Stimulated activated CD8-positive, alpha-beta memory T cell treated with anti-CD3 and anti-CD28 coated beads, Interleukin-4, amount 100 ng/mL, for 1 hour (primary cell): ENCODE measurements around the gene MYO18B.
"Not testable (repeated sequence)": the region's sequence is repeated elsewhere in the genome, so short reads cannot be mapped to it uniquely, and the experiment has no call there.

ENCODE experiments used
- DNase-seq, 2 donors: peaks; one replicate each; pipeline ENCODE4 v3.0.0-alpha.2; 2020; ENCODE audit warnings: low read depth in 2 of 2, low spot score in 1 of 2

The MYO18B gene, protein sequence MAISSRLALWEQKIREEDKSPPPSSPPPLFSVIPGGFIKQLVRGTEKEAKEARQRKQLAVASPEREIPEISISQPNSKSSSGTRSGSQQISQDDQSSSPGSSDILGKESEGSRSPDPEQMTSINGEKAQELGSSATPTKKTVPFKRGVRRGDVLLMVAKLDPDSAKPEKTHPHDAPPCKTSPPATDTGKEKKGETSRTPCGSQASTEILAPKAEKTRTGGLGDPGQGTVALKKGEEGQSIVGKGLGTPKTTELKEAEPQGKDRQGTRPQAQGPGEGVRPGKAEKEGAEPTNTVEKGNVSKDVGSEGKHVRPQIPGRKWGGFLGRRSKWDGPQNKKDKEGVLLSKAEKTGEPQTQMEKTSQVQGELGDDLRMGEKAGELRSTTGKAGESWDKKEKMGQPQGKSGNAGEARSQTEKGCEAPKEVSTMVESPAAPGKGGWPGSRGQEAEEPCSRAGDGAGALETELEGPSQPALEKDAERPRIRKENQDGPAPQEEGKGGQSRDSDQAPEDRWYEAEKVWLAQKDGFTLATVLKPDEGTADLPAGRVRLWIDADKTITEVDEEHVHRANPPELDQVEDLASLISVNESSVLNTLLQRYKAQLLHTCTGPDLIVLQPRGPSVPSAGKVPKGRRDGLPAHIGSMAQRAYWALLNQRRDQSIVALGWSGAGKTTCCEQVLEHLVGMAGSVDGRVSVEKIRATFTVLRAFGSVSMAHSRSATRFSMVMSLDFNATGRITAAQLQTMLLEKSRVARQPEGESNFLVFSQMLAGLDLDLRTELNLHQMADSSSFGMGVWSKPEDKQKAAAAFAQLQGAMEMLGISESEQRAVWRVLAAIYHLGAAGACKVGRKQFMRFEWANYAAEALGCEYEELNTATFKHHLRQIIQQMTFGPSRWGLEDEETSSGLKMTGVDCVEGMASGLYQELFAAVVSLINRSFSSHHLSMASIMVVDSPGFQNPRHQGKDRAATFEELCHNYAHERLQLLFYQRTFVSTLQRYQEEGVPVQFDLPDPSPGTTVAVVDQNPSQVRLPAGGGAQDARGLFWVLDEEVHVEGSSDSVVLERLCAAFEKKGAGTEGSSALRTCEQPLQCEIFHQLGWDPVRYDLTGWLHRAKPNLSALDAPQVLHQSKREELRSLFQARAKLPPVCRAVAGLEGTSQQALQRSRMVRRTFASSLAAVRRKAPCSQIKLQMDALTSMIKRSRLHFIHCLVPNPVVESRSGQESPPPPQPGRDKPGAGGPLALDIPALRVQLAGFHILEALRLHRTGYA (N-terminal part only)

DNA sequence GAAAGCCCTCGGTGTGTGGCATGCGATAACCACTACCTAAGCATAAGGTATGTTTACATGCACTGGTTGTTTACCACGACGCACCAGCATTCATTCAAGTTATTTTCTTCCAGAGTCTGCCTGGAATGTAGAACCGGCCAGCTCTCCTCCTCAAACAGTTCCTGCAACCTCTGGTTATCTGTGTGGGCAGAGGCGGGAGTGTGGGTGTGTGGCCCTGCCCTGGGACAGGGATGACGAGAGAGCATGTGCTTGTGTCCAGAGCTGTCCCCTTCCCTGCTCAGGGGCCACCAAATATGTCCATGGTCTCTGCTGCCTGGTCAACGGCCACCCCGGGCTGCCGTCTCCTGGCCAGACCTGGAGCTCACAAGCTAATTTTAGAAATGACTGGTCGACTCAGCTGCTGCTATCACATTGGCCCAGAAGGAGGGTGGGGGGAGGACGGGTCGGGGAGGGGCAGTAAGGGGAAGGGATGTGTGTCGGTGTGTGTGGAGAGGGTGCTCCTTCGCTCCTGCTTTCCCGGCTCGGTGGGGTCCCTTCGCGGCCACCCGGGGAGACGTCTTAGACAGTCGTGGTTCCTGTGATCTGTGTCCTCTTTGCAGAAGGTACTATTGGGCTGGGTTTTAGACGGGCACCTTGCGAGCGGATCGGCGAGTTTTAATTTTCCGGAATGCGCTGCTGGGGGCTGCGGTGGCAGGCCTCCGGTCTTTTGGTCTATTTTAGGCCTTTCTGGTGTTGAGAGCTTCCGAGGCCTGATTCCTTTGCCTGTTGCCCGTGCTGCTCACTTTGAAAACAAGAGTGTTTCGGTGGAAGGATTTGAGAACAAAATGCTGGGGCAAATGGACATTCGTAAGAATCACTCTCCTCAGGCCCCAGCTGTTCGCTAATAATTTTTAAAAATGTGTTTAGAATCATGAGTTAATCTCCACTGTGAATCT is at the start of gene MYO18B:
Gene MYO18B (plus strand): TSS at position 497 of the 935 bp plus-strand sequence. CDS start 18,905 bp downstream, outside the sequence.
- DNase-seq = no peak

DNA sequence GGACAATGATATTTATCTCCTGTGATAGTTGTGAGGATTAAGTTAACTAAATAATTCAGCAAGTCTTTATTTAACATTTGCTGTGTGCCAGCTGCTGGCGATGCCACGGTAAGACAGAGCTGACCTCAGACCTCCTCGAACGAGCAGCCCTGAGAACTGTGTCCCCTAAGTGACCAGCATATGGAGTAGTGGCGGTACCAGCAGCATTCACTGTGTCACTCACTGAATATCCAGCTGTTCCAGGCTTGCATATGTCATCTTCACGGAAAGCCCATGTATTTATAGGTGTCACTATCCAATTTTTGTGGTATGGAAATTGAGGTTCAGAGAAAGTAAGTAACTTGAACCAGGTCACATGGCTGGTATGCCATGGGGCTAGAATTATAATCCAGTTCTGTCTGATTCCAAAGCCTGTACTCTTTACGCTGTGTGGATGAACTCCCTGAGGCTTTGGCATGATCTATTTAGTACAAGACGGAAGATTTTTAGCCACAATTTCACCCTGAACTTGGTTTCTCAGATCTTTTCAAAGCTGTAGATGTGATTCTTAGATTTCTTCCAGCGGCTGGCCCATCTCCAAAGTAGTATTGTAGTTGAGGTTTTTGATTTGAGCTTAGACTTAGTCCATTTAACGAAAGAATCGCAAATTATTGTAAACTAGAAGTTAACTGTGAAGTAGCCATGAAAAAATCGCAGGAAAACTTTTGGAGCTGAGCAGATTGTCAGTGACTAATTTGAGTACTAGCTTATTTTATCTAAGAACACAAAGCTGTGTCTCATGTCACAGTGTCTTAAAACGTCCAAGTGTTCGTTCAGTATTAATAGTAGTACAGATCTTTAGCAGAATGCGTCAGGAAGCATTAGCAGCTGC is 49.4 kb upstream of the MYO18B start:
- no peak for DNase-seq

DNA sequence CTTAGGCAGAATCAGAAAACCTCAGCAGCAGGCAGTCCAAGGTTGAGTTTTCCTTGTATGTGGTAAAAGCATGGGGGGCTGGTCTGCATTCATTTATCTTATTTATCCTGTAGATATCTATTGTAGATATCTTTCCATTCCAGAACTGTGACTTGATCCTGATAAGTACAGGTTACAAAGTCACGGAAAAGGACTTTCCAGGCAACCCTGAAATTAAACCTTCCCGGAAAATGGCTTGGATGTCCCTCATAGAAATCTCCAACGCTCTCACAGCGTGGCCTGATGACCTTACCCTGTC is 48.8 kb upstream of the MYO18B start:
- DNase-seq = no peak

DNA sequence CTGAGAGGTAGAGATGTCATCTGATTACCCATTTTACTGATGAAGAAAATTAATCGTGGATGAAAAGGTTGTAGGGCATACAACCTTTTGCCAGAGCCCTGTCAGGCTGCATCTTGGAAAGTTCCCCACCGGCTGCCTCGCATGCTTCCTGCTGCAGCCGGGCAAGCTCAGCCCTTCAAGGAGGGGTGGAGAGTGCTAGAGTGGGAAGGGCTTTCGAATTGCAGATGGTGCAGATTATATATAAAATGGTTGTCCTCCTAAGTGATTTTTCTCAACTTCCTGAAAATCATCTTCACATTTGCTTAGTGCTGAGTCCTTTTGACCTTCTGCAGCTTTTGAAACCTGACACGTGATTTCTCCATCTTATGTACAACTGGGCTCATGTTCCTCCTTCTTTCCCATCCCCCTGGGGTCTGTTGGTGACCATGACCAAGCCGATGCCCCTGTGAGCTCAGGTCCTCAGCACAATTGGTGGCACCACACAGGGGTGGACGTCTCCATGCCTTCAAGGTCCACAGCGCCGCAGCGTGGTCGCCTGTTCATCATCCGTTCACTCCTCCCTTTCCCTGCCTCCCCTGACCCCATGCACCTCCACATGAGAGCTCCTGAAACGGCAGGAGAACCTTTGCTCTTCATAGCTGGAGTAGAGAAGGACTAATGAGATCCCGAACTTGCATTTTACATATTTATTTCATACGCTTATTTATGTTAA is 47.6 kb upstream of the MYO18B start:
- no peak for DNase-seq

DNA sequence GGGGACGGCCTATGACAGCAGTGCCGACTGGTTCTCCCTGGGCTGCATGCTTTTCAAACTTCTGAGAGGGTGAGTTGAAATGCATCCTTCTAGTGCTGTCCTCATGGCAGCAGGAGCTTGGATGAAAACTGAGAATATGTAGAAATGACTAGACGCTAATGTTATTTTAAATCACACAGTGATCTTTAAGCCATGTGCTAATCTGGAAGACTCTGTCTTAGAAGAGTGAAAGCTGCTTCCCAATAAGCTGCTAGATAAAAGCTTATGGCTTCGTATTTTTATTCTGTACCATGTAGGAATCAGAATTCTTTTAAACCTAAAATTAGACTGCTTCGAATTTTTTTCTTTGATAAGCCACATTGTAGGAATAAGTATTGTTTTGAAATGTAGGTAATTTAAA is 46.8 kb upstream of the MYO18B start:
- no peak for DNase-seq

DNA sequence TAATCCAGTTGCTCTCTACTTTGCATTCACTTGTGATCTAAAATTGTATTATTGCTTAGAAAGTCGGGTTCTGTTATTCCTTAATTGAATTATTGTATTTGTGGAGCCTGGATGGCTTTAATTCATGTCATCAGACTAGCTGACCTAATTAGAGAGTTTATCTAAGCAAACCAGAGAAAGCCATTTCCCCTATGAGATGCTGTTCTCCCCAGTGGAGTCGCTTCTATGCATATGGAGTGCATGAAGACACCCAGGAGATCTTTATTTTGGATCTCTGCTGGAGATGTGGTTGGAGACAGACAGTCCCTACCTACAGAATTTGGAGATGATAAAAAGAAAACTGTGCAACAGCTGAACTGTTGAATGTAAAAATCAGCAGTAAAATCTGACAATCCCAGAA is 45.2 kb upstream of the MYO18B start:
- DNase-seq = no peak

DNA sequence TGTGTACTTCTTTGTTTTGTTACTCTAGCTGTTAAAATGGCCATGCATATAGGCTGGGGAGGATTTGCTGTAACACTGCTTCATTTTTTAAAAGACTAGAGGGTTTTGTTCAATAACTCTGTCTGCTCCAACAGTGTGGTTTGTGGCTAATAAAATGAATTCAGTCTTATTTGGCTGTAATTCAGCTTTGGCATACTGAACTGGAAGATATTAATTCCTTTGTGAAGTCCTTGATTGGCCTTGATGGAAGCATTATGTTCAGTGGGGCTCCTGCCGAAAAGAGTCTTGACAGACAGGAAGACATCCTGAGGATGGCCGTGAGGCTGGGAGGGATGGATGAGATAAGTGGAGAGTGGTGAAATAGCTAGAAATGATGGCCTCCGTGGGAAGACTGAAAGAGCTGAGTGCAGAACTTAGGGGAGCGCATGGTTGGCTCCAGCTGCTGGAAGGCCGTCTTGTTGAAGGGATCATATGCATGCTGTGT is 44.8 kb upstream of the MYO18B start:
- no peak for DNase-seq

DNA sequence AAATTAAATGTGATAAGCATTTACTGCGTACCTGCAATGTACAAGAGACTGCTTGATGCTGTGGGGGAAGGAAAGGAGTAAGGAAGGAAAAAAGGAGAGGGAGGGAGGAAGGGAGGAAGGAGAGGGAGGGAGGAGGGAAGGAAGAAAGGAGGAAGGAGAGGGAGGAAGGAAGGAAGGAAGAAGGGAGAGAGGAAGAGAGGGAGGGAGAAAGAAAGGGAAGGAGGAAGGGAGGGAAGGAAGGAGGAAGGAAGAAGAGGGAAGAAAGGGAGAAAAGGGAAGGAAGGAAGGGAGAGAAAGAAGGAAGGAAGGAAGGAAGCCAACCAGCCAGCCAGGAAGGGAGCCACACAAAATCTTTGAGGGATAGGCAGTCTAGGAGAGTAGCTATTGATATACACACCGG is 44.0 kb upstream of the MYO18B start:
- DNase-seq = no peak

DNA sequence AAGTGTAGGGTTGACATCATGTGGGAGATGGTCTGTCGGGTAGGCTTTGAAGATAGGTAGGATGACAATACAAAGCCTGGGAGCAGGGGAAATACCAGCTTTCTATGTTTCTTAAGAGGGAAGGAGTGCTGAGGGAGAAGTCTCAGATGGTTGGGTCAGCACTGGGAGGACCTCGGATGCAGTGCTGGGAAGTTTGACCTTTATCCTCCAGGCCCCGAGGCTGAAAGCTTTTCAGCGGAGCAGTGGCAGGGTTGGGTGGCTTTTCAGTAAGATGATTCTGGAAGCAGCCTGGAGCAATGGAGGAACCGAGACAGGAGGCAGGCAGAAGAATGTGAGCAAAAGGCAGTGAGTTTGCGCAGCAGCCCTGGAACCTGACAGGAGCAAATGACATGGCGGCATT is 43.5 kb upstream of the MYO18B start:
- no peak for DNase-seq

DNA sequence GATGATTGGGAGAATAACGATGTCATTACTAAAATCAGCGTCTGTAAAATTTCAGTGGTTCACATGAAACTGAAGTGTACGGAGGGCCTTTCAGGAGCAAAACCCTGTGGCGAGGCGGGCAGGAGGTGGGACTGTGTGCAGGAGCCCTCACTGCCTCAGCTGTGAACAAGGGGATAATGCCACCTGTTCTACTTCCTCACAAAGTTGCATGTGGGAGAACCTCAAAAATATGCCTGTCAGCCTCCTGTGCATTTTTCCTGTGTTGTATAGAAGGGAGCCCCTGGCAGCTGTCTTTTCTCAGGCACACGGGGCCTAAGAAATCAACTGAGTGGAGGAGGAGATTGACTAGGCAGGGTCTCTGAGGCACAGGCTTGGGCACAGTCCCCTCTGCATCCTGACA is 43.0 kb upstream of the MYO18B start:
- DNase-seq = no peak

DNA sequence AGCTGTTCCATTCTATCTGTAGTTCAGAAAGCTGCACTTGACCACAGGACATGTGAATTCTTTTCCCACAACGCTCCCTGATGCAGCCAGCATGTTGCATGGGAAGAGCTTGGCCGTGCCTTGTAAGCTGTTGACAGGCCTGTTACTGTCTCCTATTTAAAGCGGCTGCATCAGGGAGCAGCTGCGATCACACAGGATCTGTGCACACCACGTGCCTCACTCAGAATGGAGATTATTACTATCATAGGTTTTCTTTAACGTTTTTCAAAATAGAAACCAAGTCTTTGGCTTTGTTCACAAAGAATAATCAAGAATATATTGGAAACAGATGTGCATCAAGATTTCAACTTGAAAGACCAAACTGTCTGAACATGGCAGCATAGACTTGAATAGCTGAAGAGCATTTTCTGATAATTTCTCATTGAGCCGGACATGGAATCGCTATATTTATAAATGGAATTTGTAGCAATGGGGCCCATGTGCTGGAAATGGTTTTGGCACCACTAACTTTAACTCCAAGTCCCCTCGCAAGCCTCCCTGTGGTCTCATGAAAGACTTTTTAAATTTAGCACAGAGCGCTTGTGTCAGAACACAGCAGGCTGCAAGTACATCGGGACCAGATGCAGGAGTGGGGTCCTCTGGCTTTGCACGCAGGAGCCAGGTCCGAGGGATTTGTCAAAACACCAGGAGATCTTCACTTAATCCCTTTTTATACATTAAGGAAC is 40.8 kb upstream of the MYO18B start:
- DNase-seq = no peak

DNA sequence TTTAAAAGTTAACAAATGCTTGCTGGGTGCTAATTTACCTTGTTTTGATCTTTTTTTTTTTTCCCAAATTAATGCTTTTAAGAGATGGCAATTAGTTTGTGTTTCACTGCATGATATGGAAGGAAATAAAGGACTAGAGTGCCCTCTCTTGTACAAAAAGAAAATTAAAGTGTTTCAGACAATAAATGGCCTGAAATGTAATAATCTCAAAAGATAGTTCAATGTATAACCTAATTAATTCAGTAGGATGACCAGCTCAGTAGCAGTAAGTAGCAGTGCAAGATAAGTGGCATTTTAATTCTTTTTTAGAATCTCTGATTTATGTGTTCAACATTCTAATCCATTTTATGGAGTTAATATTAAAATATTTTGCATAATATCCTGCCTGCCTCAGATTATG is 39.9 kb upstream of the MYO18B start:
- DNase-seq = no peak

DNA sequence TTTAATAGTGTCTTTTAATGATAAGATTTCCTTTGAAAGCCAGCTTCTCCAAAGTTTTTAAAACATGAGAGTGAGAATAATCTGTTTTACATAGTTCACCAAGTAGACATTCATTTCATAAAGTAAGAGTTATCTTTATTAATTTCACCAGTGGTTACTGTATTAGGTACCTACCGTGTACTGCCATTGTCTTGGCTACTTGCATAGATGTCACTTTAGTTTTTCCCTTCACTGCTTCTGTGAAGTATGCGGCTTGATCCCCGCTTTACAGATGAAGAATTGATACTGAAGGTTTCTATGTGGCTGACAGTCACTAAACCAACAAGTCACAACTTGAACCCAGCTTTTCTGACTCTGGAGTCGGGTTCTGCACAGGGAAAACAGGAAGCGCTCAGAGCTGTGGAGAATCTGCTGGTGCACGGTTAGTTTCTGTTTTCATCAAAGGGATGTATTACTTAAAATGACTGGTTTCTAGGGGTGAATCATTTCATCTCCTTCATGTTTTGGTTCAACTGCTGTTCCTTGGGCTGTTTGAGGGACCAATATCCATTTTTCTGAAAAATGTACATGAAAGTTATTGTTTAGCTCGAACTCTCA is 39.3 kb upstream of the MYO18B start:
- DNase-seq = no peak

DNA sequence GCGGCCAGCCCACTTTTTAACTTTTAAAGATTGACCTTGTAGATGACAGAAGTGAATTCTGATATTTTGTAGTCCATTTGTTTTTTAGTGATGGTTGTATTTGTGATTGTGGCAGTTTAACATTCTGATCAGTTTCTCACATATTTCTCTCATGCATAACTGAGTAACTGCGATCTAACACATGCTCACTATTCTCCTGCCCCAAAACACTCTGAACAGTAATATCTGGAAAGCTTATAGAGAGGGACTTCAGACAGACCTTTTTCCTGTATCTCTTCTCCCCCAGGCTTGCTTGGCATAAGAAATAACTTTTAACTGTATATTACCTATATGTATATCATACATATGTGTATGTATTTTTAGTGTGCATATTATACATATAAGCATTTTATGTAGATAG is 37.3 kb upstream of the MYO18B start:
- DNase-seq = no peak

DNA sequence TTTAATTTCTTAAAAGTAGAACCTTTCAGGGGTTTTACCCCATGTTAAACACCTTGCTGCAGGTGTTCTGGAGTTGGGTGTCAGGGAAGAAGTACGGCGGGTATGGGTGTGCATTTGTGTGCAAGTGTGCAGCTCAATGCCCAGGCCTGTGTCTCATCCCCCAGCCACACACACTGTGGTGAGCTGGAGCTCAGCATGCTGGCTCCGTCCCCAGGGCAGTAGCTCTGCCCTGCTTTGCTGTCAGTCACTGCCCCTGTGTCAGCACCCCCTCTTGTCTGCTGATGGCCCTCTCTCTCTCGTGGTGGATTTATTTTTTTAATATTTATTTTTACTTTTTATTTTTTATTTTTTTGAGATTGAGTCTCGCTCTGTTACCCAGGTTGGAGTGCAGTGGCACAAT is 35.8 kb upstream of the MYO18B start:
- no peak for DNase-seq

DNA sequence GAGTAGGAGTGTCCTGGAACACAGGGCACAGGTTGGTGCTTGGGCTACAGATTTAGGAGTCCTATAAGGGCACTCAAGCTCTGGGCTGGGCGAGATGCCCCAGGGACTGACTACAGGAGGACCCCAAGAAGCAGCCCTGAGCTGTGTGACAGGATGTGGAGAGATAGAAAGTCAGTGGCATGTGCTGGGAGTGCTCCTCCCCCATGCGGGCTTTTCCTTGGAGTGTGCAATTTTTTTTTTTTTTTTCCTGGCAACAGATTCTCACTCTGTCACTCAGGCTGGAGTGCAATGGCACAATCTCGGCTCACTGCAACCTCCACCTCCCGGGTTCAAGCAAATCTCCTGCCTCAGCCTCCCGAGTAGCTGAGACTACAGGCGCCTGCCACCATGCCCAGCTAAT is 33.6 kb upstream of the MYO18B start:
- DNase-seq = not testable (repeated sequence)

DNA sequence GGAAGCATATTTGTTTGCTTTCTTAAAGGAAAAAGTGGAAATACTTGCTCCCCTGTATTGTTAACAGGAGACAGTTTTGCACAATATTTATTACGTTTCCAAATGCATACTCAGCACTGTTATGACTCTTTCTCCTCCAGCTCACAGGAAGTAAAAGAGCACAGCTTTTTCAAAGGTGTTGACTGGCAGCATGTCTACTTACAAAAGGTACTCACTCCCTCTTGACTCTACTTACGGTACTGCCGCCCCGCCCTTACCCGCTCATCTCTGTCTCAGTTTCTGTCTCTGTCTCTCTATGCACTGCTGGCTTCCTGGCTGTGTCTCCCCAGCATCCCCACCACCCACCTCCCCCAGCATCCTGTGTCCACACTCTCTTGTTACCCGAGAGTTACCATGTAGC is 32.2 kb upstream of the MYO18B start:
- no peak for DNase-seq

DNA sequence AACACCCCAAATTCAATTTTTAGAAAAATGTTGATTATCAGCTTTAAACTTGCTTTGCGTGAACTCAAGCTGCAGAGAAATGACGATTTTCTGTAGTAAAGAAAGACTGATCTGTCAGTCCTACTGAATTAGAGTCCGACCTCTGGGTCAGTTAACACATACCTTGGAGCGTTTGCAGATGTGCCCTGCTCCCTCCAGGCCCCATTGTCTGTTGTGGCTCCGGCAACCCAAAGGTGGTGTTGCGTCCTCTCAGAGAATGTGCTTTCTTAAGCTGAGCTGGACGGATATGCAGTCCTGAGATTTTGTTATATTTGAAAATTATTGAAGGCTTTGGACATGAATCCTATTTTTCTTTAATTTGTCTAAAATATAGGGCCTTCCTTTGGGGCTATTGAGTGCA is 31.5 kb upstream of the MYO18B start:
- DNase-seq = no peak
